NCI-H1105 treated with DMSO at 0.1 percent for 48 hours (cell line): ENCODE measurements around the gene C19orf38.
"Not testable (repeated sequence)": the region's sequence is repeated elsewhere in the genome, so short reads cannot be mapped to it uniquely, and the experiment has no call there.

Source experiments
- DNase-seq: peaks from one replicate; lab custom pipeline; 2025; lab: John Stamatoyannopoulos, UW

Gene C19orf38

DNA sequence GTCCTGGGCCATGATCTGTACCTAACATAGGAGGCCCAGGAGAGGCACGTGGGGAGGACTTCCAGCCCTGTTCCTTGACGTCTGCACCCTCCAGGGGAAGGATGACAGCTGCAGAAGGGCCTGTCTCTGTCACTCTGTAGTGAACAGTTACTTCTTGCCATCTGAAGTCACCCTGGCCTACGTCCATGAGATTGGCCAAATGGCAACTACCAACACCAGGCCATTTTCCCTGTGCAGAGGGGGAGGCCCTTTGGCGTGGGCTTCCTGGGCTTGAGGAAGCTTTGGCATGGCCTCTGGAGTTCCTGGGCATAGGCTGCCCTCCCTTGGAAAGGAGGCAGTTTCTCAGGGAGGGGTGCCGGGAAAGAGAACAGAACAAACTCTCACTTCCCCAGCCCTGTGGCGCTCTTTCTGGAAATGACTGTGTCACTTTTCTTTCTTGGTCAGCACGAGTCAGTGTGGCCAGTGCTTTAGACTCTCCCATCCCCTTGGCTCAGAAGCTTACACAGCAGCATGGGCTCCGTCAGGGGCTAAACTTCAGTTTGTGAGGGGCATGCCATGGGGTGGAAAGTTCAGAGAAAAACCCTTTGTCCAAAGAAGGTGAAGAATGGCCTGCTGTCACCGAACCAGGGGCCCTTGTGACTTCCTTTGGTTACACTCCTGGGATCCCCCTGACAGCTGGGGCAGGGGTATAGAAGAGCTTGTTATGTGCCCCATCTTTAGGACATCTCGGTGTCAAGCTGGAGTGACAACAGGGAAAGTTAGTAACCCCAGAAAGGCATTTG is 28.4 kb downstream of the C19orf38 start:
- no peak for DNase-seq

DNA sequence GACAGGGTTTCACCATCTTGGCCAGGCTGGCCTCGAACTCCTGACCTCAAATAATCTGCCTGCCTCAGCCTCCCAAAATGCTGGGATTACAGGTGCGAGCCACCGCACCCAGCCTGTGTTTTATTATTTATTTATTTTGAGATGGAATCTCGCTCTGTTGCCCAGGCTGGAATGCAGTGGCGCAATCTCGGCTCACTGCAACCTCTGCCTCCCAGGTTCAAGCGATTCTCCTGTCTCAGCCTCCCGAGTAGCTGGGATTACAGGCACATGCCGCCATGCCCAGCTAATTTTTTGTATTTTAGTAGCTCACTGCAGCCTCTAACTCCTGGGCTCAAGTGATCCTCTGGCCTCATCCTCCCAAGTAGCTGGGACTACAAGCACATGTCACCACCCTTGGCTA is 29.4 kb downstream of the C19orf38 start:
- not testable (repeated sequence) for DNase-seq

GRCh38 chr19:10878253-10878652 is 30.0 kb downstream of the C19orf38 start:
- no peak for DNase-seq

DNA sequence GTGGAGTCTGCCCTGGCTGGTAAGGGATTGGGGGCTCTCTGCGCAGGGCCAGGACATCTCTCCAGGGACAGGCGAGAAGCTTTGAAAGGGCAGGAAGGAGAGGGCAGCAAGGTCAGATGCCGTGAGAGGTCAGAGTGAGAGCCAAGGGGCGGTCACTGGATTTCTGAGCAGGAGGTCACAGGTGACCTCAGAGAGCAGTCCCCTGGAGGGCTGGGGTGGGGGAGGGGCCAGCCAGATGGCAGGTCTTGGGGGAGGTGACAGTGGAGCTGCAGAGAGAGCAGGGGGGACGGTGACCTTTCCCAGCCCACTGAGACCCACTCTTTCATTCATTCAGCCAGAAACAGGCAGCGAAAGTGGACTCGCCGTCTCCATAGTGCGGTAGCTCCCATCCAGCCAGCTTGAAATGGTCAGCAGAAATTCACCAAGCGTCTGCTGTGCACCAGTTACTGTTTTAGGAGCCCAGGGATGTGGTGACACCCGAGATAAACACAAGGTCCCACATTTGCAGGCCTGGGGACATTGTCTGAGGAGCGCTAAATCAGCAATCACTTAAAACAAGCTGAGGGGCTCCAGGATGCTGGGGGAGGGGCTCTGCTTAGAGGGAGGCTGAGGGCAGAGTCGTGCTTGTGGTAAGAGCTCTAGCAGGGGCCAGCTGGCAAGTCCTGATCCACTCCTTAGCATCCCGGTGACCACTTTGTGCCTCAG is 33.3 kb downstream of the C19orf38 start:
- no peak for DNase-seq

DNA sequence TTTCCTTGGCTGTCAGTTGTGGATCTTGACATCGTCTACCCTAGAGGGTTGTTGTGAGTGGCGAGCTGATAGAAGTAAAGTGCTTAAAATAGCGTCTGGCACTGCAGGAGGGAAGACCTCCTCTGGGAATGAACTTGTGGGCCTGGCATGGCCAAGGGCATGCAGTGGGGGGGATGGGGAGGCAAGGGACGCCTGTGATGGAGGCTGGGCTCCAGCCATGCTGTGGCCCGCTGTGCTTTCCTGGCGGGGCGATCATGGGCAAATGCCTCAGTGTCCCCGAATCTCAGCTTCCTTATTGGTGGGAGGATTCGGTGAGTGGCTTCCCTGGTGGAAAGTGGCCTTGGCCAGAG is 33.9 kb downstream of the C19orf38 start:
- DNase-seq, result no peak

GRCh38 chr19:10884274-10884673 is 36.1 kb downstream of the C19orf38 start:
- DNase-seq, result no peak

DNA sequence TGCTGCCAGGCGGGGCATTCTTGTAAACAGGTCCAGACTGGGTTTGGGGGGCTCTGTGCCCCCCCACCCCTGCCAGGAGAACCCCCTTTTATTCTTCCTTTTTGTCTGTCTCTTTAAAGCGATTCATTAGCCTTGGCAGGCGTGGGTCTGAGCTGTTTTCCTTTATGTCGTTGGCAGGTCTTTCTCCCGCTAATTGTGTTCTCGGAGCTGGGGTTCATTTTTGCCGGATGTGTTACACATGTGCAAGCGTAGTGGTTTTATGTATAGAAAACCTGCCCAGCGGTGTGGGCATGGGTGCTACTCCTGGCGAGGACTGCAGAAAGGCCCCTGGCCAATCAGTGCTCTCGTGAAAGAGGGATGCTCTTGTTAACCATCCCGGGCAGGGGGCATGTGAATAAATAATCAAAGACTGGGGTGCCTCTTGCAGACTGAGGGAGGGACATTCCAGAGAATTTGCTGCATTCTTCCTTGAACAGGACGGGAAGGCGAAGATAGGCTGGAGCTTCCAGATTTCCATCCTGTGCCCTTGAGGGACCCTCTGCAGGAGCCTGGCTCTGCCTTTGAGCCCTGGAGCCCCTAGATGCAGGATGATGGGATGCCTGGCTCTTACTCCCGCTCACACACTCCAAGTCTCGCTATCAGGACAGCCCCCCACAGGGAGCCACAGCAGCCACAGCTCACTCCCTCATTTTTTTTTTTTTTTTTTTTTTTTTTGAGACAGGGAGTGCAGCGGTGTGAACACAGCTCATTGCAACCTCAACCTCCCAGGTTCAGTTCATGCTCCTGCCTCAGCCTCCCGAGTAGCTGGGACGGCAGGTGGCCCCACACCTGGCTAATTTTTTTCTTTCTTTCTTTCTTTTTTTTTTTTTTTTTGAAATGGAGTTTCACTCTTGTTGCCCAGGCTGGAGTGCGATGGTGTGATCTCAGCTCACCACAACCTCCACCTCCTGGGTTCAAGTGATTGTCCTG is 37.3 kb downstream of the C19orf38 start:
- no peak for DNase-seq

DNA sequence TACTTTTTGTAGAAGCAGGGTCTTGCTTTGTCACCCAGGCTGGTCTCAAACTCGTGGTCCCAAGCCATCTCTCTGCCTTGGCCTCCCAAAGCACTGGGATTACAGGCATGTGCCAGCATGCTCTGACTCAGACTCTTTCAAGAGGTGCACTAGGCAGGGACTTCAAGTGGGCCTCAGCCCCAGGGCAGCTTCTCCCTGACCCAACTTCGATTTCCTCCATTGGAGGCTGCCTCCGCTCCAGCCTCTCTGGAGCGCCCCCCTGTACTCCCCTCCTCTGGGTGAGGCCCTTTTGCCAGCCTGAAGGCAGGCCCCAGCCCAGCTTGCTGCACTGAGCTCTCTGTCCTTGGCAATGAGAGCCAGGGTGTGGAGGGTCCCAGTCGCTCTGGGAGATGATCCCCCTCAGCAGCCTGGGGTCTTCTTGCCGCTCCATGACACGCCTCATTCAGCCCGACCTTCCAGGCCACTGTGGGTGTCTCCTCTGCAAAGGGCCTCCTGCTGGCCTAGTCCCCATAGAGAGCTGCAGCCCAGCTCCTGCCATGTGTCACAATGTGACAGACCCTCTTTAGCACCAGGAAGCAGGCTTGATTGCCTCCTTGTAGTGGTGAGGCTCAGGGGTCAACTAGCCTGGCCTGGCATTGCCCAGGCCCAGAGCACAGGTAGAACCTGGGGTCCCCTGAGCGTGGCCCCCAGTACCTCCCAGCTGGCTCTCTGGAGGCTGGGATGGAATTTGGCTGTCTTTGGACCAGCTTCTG is 39.6 kb downstream of the C19orf38 start:
- no peak for DNase-seq

- DNase-seq, result no peak
These were observed 40.2 kb downstream of the C19orf38 start for GRCh38 chr19:10888421-10888866.

DNA sequence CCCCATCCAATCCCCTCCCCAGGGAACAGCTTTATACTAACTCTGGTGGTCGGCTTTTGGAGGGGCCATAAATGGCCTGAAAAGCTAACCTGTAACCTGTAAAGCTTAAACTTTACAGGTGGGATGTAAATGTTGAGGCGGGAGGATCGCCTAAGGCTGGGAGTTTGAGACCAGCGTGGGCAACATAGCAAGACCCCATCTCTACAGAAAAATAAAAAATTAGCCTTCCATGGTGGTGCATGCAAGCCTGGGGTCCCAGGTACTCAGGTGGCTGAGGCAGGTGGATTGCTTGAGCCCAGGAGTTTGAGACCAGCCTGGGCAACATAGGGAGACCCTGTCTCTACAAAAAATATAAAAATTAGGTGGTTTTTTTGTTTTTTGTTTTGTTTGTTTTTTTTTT is 41.7 kb downstream of the C19orf38 start:
- DNase-seq, result no peak

DNA sequence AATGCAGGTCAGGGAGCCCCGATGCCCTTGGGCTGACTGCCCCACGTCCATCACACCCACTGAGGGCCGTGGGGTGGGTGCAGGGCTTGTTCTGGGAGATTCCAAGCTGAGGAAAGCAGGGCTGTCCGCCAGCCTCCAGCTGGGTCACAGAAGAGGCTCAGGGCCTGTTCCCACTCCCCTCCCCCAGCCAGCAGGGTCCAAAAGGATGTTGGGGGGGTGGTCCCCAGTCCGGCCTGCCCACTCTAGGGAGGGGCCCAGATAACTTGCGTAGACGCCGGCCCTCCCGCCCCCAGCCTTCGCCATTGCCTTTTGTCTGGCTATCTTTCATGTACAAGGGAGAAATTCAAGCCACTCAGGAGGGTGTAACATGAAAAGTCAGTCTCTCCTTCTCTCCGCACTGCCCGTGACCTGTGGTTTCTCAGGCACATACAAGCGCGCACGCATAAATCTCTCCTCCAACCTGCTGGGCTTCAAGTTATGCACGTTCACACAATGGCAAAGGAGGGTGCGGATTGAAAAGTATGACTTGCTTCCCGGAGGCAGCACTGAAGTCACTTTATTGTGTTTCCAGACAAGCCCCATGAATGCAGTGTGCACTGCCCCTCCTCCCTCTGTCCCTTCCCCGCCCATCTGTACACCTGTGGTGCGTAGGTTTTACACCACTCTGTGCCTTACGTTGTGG is 43.3 kb downstream of the C19orf38 start:
- no peak for DNase-seq

DNA sequence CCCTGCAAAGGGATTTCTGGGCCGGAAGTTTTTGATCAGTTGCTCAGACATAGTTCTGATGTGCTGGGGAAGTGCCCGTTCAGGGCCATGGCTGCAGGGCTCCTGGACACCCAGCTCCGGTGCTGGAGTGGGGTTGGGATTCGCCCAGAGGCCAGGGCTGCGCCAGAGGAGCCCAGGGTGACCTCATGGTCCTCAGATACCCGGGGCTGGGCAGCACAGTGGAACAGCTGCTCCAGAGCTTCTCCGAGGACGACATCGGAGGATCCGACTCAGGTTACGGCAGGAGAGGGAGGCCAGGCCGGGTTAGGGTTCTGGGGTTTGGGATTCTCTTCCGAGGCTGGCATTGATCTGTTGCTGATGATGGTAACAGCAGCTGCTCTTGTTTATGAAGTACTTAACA is 44.0 kb downstream of the C19orf38 start:
- no peak for DNase-seq

- no peak for DNase-seq
These were observed 46.6 kb downstream of the C19orf38 start for GRCh38 chr19:10894911-10895213.

- DNase-seq, result no peak
These were observed 47.1 kb downstream of the C19orf38 start for GRCh38 chr19:10895363-10895762.

DNA sequence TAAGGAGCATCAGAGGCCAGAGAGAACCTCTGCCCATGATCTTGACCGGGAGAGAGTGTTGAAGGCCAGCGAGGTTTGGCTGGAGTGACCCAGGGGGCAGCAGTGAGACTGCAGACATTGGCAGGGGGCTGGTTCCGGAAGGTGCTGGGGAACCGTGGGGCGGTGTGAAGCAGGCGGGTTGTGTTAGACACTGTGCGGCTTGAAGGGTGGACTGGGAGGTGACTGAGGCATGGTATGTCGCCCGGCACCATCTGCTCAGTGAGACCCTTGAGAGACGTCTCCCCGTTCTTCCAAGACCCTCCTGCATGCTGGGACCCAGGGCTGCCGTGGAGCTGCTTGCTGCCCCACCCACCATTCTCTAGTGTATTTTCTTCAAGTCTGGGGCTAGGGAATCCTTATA is 47.7 kb downstream of the C19orf38 start:
- DNase-seq, result no peak

DNA sequence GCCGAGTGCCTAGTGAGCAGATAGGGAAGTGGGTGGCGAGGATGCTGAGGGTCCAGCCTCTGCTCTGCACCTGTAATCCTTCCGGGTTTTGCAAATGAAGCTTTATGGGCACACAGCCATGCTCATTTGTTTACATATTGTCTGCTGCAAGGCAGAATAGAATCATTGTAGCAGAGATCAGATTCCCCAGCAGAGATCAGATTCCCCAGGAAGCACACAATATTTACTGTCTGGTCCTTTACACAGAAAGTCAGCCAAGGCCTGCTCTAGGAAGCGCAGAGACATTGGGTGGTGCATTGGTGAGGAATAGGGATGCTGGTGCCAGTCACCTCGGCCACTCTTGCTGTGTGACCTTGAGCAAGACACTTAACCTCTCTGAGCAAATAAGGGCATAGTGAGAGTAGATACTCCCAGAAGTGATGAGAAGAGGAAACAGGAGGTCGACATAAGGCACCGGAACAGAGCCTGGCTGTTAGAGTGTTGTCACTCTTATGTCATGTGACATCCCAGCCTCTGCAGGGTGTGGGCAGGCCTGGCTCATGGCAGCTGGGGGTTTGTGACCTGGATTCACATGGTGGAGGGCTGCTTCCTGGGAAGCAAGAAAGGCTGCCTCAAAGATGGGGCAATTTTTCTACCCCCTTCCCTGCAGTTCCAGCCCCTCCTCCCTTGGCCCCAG is 48.8 kb downstream of the C19orf38 start:
- no peak for DNase-seq

DNA sequence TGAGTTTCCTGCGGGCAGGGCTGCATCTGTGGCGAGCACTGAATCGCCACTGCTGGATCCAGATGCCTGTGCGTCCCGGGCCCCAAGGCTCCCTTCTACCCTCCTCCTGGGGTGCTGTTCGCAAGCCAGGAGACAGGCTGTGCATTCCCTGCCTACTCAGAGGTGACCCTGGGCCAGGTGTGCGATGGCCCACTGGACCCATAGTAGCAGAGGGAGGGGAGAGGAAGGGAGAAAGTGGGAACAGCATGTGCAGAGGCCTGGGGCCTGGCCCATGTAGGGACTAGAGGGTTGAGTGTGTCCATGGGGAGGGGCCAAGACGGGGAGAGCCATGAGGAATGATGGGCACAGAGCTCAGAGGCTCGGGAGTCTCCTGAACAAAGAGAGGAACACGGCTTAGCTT is 50.4 kb downstream of the C19orf38 start:
- DNase-seq, result no peak

DNA sequence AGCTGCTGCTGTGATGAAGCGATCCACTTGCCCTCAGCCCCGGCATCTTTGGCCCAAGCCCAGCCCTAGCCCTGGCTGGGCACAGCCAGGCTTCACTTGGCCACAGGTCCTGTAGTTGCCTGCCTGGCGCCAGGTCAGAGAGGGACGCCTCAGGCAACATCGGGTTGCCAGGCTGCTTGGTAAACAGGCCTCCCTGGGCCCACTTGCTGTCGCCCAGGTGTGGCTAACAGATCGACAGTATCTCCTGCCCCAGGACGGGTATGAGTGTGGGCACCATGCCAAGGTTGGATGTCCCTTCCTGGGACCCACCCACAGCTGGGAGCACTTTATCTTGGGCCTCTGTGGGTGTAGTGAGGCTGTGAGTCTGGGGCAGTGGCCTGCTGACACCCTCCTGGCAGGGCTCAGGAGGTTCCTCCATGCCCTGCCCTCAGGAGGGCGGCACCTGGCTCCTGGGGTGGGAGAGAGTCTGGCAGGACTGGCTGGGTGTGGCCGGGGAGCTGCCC is 51.0 kb downstream of the C19orf38 start:
- DNase-seq, result no peak

DNA sequence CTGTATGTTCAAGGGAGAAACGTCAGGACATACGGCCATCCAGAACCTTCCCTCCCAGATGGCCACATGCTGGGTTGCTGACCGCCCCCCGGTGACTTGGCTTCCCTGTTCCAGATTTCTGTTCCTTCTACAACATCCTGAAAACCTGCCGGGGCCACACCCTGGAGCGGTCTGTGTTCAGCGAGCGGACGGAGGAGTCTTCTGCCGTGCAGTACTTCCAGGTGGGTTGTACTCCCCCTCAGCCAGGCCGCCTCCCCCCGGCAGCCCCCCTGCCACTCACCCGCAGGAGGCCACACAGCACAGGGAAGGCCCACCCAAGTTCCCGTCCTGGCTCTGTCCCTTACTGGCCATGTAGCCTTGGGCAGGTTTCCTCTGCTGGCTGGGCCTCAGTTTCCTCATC is 59.7 kb downstream of the C19orf38 start:
- no peak for DNase-seq

DNA sequence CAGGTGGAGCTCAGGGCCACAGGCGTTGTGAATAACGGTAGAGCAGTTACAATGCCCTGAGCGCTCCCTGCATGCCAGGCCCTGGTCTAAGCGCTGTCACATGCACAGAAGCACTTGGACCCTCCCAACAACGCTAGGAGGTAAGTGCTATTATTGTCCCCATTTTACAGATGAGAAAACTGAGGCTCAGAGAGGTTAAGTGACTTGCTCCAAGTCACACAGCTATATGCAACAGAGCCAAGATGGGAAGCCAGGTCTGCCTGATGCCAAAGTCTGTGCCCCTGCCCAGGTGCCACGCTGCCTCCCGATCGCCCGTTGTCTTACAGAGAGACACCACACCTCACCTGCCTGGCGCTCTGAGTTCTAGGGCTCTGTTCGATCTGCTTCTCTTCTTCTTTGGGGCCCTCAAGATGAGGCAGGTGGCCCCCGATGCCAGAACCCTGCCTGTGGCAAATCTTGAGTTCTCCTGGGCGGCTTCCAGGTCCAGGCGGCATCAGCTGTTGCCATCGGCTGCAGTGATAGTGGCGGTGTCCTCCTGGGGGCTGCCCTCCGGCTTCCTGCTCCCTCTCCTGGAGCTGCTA is 60.3 kb downstream of the C19orf38 start:
- no peak for DNase-seq
